ENCODE measurements around the gene MARCHF10. TPM values are rescaled to one million over a fixed set of nuclear protein-coding genes. Genes with fewer than 3 reads are reported as not detected.

The MARCHF10 gene
- total RNA-seq, 6 donors from 2014 or later, result 0.72 to 7.2 (median 3.2) TPM

- Histone ChIP-seq H3K27ac (peak overlapping the region; percentile 43 to 78 (median 62)), H3K4me1 (peaks cover 19 to 36% (median 25%) of the 10 kb centered on the region in 4 donors), H3K9me3 (peaks cover 0 to 6% (median 5%) of the 10 kb centered on the region in 4 donors), H3K36me3 (no peaks in the 10 kb centered on the region), H3K4me3 (peak overlapping the region; percentile 60 to 85 (median 76)), H3K27me3 (no peaks in the 10 kb centered on the region)
- DNase-seq, result peak in 1 of 2 donors; percentile 66
- ATAC-seq (ENCODE audit: low FRiP score in 2 of 2), result peak in 1 of 2 donors; percentile 27
- 8 to 21% methylated on average over 7 to 23 of the region's 31 CpGs for WGBS, 2 donors
- TF ChIP-seq POLR2AphosphoS5 (IDR thresholded peaks at IDR 0.05) (no peak), EP300 (IDR thresholded peaks at IDR 0.05) (no peak), POLR2A (IDR thresholded peaks at IDR 0.05) (no peak), CTCF (IDR thresholded peaks at IDR 0.05) (no peak)
Measured at GRCh38 chr17:62704381-62704971, 103.6 kb downstream of the MARCHF10 start.

GRCh38 chr17:62703776-62704380 lies 104.2 kb downstream of the MARCHF10 start:
- TF ChIP-seq POLR2A (IDR thresholded peaks at IDR 0.05) (no peak), CTCF (IDR thresholded peaks at IDR 0.05) (peak; percentile 77 to 97 (median 96))
- ATAC-seq (ENCODE audit: low FRiP score in 2 of 2) (peak; percentile 91 to 95), DNase-seq (peak; percentile 84 to 97)
- Histone ChIP-seq H3K4me3 (peak overlapping the region; percentile 60 to 85 (median 76)), H3K36me3 (no peaks in the 10 kb centered on the region), H3K9me3 (peaks cover 0 to 6% (median 5%) of the 10 kb centered on the region in 4 donors), H3K27me3 (no peaks in the 10 kb centered on the region), H3K4me1 (peaks cover 19 to 36% (median 25%) of the 10 kb centered on the region in 4 donors), H3K27ac (peak overlapping the region; percentile 43 to 78 (median 62))
- WGBS, 2 donors, result 0% methylated on average over 15 of the region's 80 CpGs; no CpG with 5 or more reads in 1 of the 2 donors

- no peaks in the 10 kb centered on the region for H3K36me3 ChIP-seq
- peak overlapping the region in 1 of 4 donors; percentile 78 for H3K27ac ChIP-seq
- ATAC-seq (ENCODE audit: low FRiP score in 2 of 2) (peak; percentile 3 to 47), DNase-seq (peak; percentile 51 to 77)
- TF ChIP-seq POLR2A (IDR thresholded peaks at IDR 0.05) (no peak), CTCF (IDR thresholded peaks at IDR 0.05) (no peak), POLR2AphosphoS5 (IDR thresholded peaks at IDR 0.05) (no peak), EP300 (IDR thresholded peaks at IDR 0.05) (no peak)
- no peaks in the 10 kb centered on the region for H3K27me3 ChIP-seq
- WGBS, 2 donors, result 29 to 34% methylated on average over 2 to 15 of the region's 16 CpGs
- H3K4me3 ChIP-seq, result peak overlapping the region in 3 of 4 donors; percentile 72 to 85 (median 80)
- peaks cover 19 to 36% (median 25%) of the 10 kb centered on the region in 4 donors for H3K4me1 ChIP-seq
- H3K9me3 ChIP-seq, result peaks cover 0 to under 1% (median under 1%) of the 10 kb centered on the region in 4 donors
Measured at GRCh38 chr17:62703261-62703775, 104.8 kb downstream of the MARCHF10 start.

GRCh38 chr17:62702746-62703260 lies 105.3 kb downstream of the MARCHF10 start:
- no peak for TF ChIP-seq POLR2AphosphoS5 (IDR thresholded peaks at IDR 0.05)
- no peak for TF ChIP-seq POLR2A (IDR thresholded peaks at IDR 0.05)
- TF ChIP-seq CTCF (IDR thresholded peaks at IDR 0.05), result no peak
- no peak for TF ChIP-seq EP300 (IDR thresholded peaks at IDR 0.05)
- no peak for DNase-seq
- Histone ChIP-seq H3K9me3 (no peaks in the 10 kb centered on the region), H3K27ac (no peak overlapping the region), H3K4me3 (no peak overlapping the region), H3K27me3 (no peaks in the 10 kb centered on the region), H3K4me1 (peaks cover 19 to 36% (median 25%) of the 10 kb centered on the region in 4 donors), H3K36me3 (no peaks in the 10 kb centered on the region)
- whole genome bisulfite sequencing, 2 donors, result 69 to 90% methylated on average over 3 to 6 of the region's 6 CpGs
- ATAC-seq (ENCODE audit: low FRiP score in 2 of 2), result no peak
